A549 (cell line): ENCODE measurements around the gene AGR2. TPM values are rescaled to one million over a fixed set of nuclear protein-coding genes. Genes with fewer than 3 reads are reported as not detected.

Source experiments
- ATAC-seq, 2 experiments: fragments of 200-7000 bp in 1 of 2; fragments of >200 bp in 1 of 2; cut with Nextera tagmentation in 1 of 2; cut with Tn5 transposase in 1 of 2; 3 replicates each; pipeline versions ENCODE4 v1.8.0 to v1.9.1; 2018 to 2020; ENCODE audit warnings: mild to moderate bottlenecking in 1 of 2, moderate library complexity in 1 of 2
- CTCF ChIA-PET: fragments of 300-600 bp; sonication (Branson Sonifier 250); formaldehyde crosslinking; extraction: SDS; loops from one replicate; lab custom pipeline; 2021; ENCODE audit warnings: antibody characterized with exemption, inconsistent platforms; lab: Yijun Ruan, JAX
- POLR2A ChIA-PET: fragments of 350-600 bp; formaldehyde crosslinking; extraction: SDS; loops from one replicate; lab custom pipeline; 2021; ENCODE audit warnings: antibody characterized with exemption, inconsistent platforms; lab: Yijun Ruan, JAX
- DNase-seq, 2 experiments: peaks; one replicate each; pipeline versions ENCODE4 v3.0.0 to v3.0.0-alpha.2; 2011 to 2016; ENCODE audit warnings: low read depth in 1 of 2, low spot score in 1 of 2
- FAIRE-seq: peaks from 2 replicates; lab custom pipeline; 2011; peaks lifted over from hg19 to GRCh38; lab: Jason Lieb, UNC
- H3K27ac ChIP-seq, 2 experiments: fragments of >200 bp; sonication (Bioruptor Twin); formaldehyde crosslinking; 3 replicates each; pipeline ENCODE4 v1.5.1; 2016 to 2017
- H3K4me1 ChIP-seq: fragments of >200 bp; sonication (Bioruptor Twin); formaldehyde crosslinking; 3 replicates; pipeline ENCODE4 v1.6.1; 2016
- H3K4me2 ChIP-seq: fragments of >200 bp; sonication (Bioruptor Twin); formaldehyde crosslinking; 3 replicates; pipeline ENCODE4 v1.6.1; 2016
- H3K4me3 ChIP-seq: fragments of >200 bp; sonication (Bioruptor Twin); formaldehyde crosslinking; 3 replicates; pipeline ENCODE4 v1.5.1; 2016
- H3K9me3 ChIP-seq: fragments of >200 bp; sonication (Bioruptor Twin); formaldehyde crosslinking; 3 replicates; pipeline ENCODE4 v1.6.1; 2016
- BHLHE40 ChIP-seq: IDR thresholded peaks from 2 replicates; pipeline ENCODE4 v1.6.1; 2012; ENCODE audit warnings: low read depth, low read length, inconsistent platforms
- CHD4 ChIP-seq: fragments of 200-600 bp; sonication (generic); IDR thresholded peaks from 2 replicates; pipeline ENCODE4 v1.6.1; 2016; ENCODE audit warnings: antibody characterized with exemption, mild to moderate bottlenecking, borderline replicate concordance
- CTCF ChIP-seq: fragments of >200 bp; sonication (Bioruptor Twin); formaldehyde crosslinking; IDR thresholded peaks from 3 replicates; pipeline ENCODE4 v1.5.1; 2016
- EHMT2 ChIP-seq: fragments of 200-600 bp; sonication (generic); IDR thresholded peaks from 2 replicates; pipeline ENCODE4 v1.6.1; 2016; ENCODE audit warnings: antibody characterized with exemption, low read depth, mild to moderate bottlenecking, moderate library complexity
- EP300 ChIP-seq, 2 experiments: fragments of >200 bp; sonication (Bioruptor Twin); formaldehyde crosslinking; IDR thresholded peaks; 2 replicates in 1 of 2; 3 replicates in 1 of 2; pipeline ENCODE4 v1.6.1; 2016 to 2017
- GATA3 ChIP-seq: IDR thresholded peaks from 2 replicates; pipeline ENCODE4 v1.6.1; 2012; ENCODE audit warnings: borderline replicate concordance
- HEYL ChIP-seq: fragments of 250-450 bp; sonication (Bioruptor Pico); IDR thresholded peaks from 2 replicates; pipeline ENCODE4 v1.8.0; 2021; ENCODE audit warnings: mild to moderate bottlenecking, moderate library complexity
- HOXB13 ChIP-seq: fragments of 250-450 bp; sonication (Bioruptor Pico); IDR thresholded peaks from 2 replicates; pipeline ENCODE4 v1.5.0; 2020; ENCODE audit warnings: low read depth, mild to moderate bottlenecking, moderate library complexity
- HOXB5 ChIP-seq: fragments of 250-450 bp; sonication (Bioruptor Pico); IDR thresholded peaks from 2 replicates; pipeline ENCODE4 v1.5.0; 2020; ENCODE audit warnings: mild to moderate bottlenecking, moderate library complexity
- JUN ChIP-seq, 2 experiments: fragments of >200 bp; sonication (Bioruptor Twin); formaldehyde crosslinking; IDR thresholded peaks; 2 replicates in 1 of 2; 3 replicates in 1 of 2; pipeline ENCODE4 v1.6.1; 2016 to 2017
- KDM5A ChIP-seq: fragments of 200-600 bp; sonication (generic); IDR thresholded peaks from 2 replicates; pipeline ENCODE4 v1.6.1; 2016; ENCODE audit warnings: antibody characterized with exemption, mild to moderate bottlenecking
- MAX ChIP-seq: IDR thresholded peaks from 2 replicates; pipeline ENCODE4 v1.6.1; 2012
- MAZ ChIP-seq: fragments of 150-350 bp; IDR thresholded peaks from 2 replicates; pipeline ENCODE4 v1.6.1; 2014; ENCODE audit warnings: antibody characterized with exemption, low read depth, low read length, borderline replicate concordance
- NPAS2 ChIP-seq: fragments of 250-450 bp; sonication (Bioruptor Pico); IDR thresholded peaks from 2 replicates; pipeline ENCODE4 v1.8.0; 2022; ENCODE audit warnings: mild to moderate bottlenecking, moderate library complexity, borderline replicate concordance
- NR3C1 ChIP-seq: fragments of >200 bp; sonication (Bioruptor Twin); formaldehyde crosslinking; IDR thresholded peaks from 3 replicates; pipeline ENCODE4 v1.6.1; 2017
- PHF8 ChIP-seq: fragments of 200-600 bp; sonication (generic); IDR thresholded peaks from 2 replicates; pipeline ENCODE4 v1.6.1; 2016; ENCODE audit warnings: low read depth, mild to moderate bottlenecking, antibody characterized with exemption, moderate library complexity, borderline replicate concordance
- RARB ChIP-seq: fragments of 250-450 bp; sonication (Bioruptor Pico); IDR thresholded peaks from 2 replicates; pipeline ENCODE4 v1.8.0; 2021; ENCODE audit warnings: mild to moderate bottlenecking, moderate library complexity
- SMC3 ChIP-seq: fragments of >200 bp; sonication (Bioruptor Twin); formaldehyde crosslinking; IDR thresholded peaks from 3 replicates; pipeline ENCODE4 v1.6.1; 2018; ENCODE audit warnings: inconsistent platforms
- SREBF2 ChIP-seq: fragments of 450-650 bp; IDR thresholded peaks from 2 replicates; pipeline ENCODE4 v1.6.1; 2014; ENCODE audit warnings: mild to moderate bottlenecking, moderate library complexity
- USF2 ChIP-seq: fragments of 450-650 bp; IDR thresholded peaks from 2 replicates; pipeline ENCODE4 v1.6.1; 2014; ENCODE audit warnings: antibody characterized with exemption
- WGBS: methylation state at CpG from one replicate; pipeline ENCODE4 v1.1.6; 2017; ENCODE audit errors: missing lambda C conversion rate; 5-methylcytosine and 5-hydroxymethylcytosine counted together
- polyA plus RNA-seq, 4 experiments: library from polyadenylated mRNA; depleted of rRNA in 3 of 4; stranded (reverse); fragments of >200 nt; fragmentation: RNase III in 1 of 4; extraction: RNeasy Plus Mini Kit Qiagen cat#74134 plus additional on column Dnase treatment in 1 of 4; gene quantifications; 2 replicates in 3 of 4; 3 replicates in 1 of 4; pipeline ENCODE4 v1.2.3, GENCODE V29; 2011 to 2017
- TF ChIP-seq, protein P1 (sequence below): fragments of 250-450 bp; sonication (Bioruptor Pico); IDR thresholded peaks from 2 replicates; pipeline ENCODE4 v1.5.0; 2021; ENCODE audit warnings: mild to moderate bottlenecking, moderate library complexity, borderline replicate concordance
- TF ChIP-seq, protein P2 (sequence below): IDR thresholded peaks from 2 replicates; pipeline ENCODE4 v1.6.1; 2012
- TF ChIP-seq, protein P3 (sequence below): fragments of >200 bp; sonication (Bioruptor Twin); formaldehyde crosslinking; IDR thresholded peaks from 2 replicates; pipeline ENCODE4 v1.6.1; 2016

Gene AGR2
- polyA plus RNA-seq, 2 of the 4 experiments (the other 2 are of a cell fraction), result 60.7 to 479 TPM

DNA sequence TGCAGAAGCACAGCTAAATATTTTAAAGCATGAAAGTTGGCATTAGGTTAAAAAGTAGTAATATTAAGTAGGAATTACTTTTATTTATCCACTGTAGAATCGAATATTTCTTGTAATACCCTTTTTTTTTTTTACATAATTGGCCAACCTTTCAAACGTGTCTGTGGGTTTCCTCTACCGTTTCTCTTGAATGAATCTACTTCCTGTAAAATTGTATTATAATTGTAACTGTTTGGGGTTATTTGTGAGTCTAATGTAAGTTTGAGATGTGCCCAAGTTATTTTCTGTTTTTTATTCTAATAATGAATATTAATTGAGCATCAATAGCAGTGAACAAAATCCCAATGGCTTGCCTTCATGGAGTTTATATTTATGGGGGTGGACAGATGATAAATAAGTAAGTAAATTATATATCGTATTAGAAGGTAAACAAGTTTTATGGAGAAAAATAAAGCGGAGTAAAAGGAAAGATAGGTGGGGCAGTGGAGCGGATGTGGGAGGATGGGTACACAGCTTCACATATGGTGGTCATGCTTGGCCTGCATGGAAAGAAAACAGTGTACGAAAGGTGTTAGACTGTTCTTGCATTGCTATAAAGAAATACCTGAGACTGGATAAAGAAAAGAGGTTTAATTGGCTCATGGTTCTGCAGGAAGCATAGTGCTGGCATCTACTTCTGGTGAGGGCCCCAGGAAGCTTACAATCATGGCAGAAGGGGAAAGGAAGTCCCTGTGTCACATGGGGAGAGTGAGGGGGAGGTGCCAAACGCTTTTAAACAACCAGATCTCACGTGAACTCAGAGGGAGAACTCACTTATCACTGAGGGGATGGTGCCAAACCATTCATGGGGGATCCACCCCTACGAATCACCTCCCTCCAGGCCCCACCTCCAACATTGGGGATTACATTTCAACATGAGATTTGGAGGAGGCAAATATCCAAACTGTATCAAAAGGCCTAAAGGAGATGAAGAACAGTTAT, 45.9 kb downstream of the AGR2 start:
- H3K4me1 ChIP-seq, result peaks cover 17% of the 10 kb centered on the region
- POLR2A ChIA-PET, result no interaction called here
- TF ChIP-seq GATA3 (no peak), HOXB13 (no peak), USF2 (no peak), MAZ (no peak), CTCF (no peak), NR3C1 (no peak), RARB (CRISPR knock-in tag) (no peak), HEYL (no peak), EP300 (IDR thresholded peaks at IDR 0.05) (no peak), NPAS2 (no peak)
- TF ChIP-seq, protein P1, sequence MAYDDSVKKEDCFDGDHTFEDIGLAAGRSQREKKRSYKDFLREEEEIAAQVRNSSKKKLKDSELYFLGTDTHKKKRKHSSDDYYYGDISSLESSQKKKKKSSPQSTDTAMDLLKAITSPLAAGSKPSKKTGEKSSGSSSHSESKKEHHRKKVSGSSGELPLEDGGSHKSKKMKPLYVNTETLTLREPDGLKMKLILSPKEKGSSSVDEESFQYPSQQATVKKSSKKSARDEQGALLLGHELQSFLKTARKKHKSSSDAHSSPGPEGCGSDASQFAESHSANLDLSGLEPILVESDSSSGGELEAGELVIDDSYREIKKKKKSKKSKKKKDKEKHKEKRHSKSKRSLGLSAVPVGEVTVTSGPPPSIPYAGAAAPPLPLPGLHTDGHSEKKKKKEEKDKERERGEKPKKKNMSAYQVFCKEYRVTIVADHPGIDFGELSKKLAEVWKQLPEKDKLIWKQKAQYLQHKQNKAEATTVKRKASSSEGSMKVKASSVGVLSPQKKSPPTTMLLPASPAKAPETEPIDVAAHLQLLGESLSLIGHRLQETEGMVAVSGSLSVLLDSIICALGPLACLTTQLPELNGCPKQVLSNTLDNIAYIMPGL (CRISPR knock-in tag), result no peak
- TF ChIP-seq, protein P2, sequence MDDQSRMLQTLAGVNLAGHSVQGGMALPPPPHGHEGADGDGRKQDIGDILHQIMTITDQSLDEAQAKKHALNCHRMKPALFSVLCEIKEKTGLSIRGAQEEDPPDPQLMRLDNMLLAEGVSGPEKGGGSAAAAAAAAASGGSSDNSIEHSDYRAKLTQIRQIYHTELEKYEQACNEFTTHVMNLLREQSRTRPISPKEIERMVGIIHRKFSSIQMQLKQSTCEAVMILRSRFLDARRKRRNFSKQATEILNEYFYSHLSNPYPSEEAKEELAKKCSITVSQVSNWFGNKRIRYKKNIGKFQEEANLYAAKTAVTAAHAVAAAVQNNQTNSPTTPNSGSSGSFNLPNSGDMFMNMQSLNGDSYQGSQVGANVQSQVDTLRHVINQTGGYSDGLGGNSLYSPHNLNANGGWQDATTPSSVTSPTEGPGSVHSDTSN, result no peak
- TF ChIP-seq, all 56 proteins: peak for 0
- CTCF ChIA-PET, result interaction anchor here (1.1 kb wide), 1 partner anchor 9 kb away, joined by 4 read pairs; no protein-coding TSS in a partner anchor
- H3K27ac ChIP-seq, result no peak overlapping the region
- no peaks in the 10 kb centered on the region for H3K9me3 ChIP-seq
- 80% methylated on average over 10 of the region's 10 CpGs for WGBS
- H3K4me3 ChIP-seq, result no peak overlapping the region
- ATAC-seq (no peak), FAIRE-seq (no peak), DNase-seq (no peak)
- no peak overlapping the region for H3K4me2 ChIP-seq

DNA sequence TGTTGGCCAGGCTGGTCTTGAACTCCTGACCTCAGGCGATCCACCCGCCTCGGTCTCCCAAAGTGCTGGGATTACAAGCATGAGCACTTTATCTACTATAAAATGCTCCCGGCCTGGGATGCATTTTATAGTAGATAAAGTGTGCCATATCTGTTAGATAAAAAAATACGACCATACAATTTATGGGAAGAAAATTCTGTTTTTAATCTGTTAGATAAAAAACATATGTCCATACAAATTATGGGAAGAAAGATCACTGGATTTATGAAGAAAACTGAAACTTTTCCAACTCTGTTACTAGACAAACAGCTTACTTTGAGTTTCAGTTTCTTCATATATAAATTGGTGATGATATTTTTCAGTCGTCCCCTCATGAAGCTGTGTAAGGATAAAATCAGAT, 46.8 kb downstream of the AGR2 start:
- ChIA-PET CTCF (interaction anchor here (1.1 kb wide), 1 partner anchor 10 kb away, joined by 4 read pairs; no protein-coding TSS in a partner anchor), POLR2A (no interaction called here)
- DNase-seq (no peak), ATAC-seq (no peak), FAIRE-seq (no peak)
- Histone ChIP-seq H3K27ac (no peak overlapping the region), H3K4me1 (peaks cover 17% of the 10 kb centered on the region), H3K4me3 (no peak overlapping the region), H3K9me3 (no peaks in the 10 kb centered on the region), H3K4me2 (no peak overlapping the region)
- 93% methylated on average over 6 of the region's 6 CpGs for WGBS
- TF ChIP-seq JUN (IDR thresholded peaks at IDR 0.05) (no peak), HOXB13 (no peak), KDM5A (no peak), NPAS2 (no peak), HOXB5 (no peak)

GRCh38 chr7:16755397-16755796, 49.4 kb downstream of the AGR2 start:
- Histone ChIP-seq H3K9me3 (no peaks in the 10 kb centered on the region), H3K27ac (no peak overlapping the region), H3K4me2 (peak overlapping the region; percentile 91), H3K4me3 (no peak overlapping the region)
- ATAC-seq (no peak), FAIRE-seq (no peak)
- POLR2A ChIA-PET, result no interaction called here
- no peak for TF ChIP-seq SMC3
- no peak for TF ChIP-seq BHLHE40
- TF ChIP-seq NR3C1, result no peak
- no peak for TF ChIP-seq EP300 (IDR thresholded peaks at IDR 0.05)
- no peak for TF ChIP-seq MAX
- no peak for TF ChIP-seq SREBF2
- no peak for TF ChIP-seq PHF8
- no peak for TF ChIP-seq CHD4
- TF ChIP-seq, protein P3, sequence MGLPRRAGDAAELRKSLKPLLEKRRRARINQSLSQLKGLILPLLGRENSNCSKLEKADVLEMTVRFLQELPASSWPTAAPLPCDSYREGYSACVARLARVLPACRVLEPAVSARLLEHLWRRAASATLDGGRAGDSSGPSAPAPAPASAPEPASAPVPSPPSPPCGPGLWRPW, result no peak
- no peak for TF ChIP-seq EHMT2
- TF ChIP-seq JUN (IDR thresholded peaks at IDR 0.05), result no peak
- TF ChIP-seq, all 56 proteins: peak for 0
- H3K4me1 ChIP-seq, result peaks cover 17% of the 10 kb centered on the region
- no peak for DNase-seq
- CTCF ChIA-PET, result no interaction called here
